HG03095 (cell line): ENCODE results near the gene VTCN1.

Source experiments
- ATAC-seq: cut with Tn5 transposase; IDR thresholded peaks from one replicate; pipeline ENCODE4 v1.9.1; 2021; ENCODE audit warnings: moderate library complexity; ENCODE audit not compliant: unreplicated experiment

The VTCN1 gene

DNA sequence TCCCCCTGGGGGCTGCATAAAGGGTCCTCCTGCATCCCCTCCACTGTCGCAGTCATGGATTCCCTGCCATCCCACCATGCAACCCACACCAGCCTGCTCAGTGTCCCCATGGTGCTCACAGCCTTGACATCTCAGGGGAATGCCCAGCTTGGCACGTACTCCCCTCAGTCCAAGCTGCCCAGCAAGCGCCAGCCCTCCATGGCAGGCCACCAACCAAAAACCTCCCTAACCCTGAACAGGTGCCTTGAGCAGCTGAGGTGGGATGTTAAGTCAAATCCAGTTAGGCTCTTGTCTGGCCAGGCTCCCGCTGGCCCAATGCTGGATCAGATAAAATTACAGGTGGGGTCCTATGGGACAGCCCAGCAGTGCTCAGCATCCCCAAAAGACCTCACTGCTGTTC lies 341 bp downstream of the VTCN1 start:
- ATAC-seq = no peak

DNA sequence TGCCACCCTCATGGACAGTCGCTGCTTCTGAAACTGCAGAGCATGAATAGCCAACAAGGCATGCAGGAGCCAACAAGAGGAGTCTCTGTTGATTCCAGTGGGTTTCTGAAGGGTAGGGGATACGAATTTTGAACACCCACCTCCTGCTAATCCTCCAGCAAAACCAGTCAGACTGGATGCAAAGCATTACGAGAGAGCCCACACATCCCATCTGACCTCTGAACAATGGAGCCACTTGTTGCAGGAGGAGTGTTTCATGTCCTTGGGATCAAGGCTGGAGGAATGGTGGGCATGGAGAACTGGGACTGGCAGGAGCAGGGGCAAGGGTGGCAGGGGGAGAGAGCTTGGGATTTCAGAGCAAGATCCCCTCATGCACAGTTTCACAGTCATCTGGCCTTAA lies 1.6 kb downstream of the VTCN1 start:
- ATAC-seq = no peak

DNA sequence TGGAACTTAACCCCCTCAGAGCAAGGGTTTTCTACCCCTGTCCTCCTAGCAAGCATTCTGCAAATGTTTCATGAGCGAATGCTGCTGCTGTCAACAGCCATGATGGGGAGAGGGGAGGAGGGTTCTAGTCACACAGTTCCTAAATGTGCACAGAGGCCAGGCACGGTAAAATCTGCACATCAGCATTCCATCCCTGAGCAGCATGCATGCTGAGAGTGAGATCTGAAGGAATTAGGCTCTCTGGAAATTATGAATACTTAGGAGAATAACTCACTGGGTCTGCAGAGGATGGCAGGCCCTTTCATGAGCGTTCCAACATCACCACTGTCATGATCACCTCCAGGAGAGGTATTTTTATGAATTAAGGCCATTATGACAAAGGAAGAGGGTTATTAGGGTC lies 2.1 kb downstream of the VTCN1 start:
- ATAC-seq = no peak

DNA sequence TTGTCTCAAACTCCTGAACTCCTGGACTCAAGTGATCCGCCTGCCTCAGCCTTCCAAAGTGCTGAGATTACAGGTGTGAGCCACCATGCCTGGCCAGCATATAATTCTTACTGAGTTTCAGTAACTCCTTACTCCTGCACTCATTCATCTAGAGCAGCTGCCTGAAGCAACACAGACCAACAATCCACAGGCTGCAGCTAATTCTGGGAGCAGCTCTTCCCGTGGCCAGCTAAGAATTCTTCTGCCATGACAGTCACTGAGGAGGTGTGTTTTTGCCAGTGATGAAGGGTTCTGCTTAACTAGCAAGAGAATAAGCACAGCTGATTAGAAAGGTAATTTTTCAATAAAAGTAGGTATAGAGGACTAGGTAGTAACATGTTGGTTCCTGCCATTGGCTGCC lies 5.4 kb downstream of the VTCN1 start:
- ATAC-seq = no peak

DNA sequence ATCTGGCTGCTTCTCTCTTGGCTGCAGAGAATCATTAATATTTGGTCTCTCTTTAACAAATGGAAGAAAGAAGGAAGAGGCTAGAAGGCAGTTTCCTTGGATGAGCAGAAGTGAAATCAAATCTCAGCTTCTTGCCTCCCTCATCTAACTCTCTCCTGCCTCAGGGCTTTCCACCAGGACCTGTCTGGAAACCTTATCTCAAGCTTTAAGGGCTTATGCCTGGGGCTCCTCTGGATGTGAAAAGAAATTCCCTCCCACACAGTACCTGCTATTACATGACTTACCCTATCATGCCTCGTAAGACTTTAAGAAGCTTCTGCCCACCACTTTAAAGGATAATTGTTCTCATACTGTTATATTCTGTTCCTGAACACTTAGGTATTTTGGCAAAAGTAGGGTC lies 8.9 kb downstream of the VTCN1 start:
- ATAC-seq = no peak

DNA sequence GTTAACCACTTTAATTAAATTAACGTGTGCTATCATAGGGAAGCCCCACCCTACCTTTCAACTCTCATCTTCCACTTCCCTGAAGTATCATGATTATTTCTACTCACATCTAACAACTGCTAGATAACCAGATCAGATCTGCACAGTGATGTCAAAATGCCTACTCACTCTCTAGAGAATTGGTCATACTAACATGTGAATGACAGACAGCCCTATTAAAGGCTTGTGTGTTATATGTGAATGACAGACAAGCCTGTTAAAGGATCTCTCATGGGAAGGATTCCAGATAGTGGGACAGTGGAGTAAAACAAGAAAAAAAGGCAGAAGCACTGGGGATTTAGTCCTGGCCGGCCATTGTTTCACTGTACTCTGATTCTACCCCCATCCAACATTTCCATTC lies 12.6 kb downstream of the VTCN1 start:
- no peak for ATAC-seq

DNA sequence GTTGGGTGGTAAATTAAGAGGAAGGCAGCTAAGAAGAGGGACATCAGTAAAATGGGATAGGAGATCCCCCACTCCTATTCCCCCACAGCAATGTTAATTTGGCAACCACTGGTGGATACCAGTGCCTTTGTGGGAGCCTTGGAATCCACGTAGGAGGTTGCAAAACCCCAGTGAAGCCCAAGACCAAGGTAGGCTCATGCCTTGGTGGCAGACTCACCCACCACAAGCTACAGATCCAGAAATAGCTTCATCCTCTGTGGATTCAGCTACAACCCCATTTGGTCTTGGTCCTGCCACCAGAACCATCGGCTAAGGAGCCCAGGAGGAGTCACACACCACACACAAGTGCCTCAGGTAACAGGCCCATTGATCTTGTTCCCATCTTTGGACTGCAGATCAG lies 21.0 kb downstream of the VTCN1 start:
- ATAC-seq = no peak

DNA sequence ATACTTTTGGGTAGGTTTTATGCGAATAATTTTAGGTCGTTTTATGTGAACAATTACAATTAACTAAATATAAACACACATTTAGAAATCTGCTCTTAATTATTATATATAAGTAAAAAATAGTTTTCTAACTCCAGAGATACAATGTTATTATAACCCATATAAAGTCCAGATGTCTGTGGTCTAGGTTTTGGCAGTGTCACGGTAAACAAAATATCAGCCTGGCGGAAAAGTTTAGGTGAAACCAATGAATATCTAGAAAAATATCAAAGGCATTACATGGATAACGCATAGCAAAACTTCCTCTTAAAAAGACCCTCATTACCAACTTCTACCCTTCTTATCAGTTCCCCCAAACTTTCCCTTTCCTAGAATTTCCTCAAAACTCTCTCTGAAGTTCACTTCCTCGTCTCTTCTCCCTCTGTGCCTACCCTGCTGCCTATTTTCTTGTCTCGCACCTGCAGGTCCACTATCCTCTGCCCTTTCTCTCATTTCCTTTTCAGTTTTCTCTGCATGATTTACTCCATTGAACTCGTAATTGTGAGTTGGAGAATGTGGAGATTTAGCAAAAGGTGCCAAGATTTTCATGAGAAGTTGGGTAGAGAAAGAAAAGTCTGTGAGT lies 21.8 kb downstream of the VTCN1 start:
- ATAC-seq = no peak

DNA sequence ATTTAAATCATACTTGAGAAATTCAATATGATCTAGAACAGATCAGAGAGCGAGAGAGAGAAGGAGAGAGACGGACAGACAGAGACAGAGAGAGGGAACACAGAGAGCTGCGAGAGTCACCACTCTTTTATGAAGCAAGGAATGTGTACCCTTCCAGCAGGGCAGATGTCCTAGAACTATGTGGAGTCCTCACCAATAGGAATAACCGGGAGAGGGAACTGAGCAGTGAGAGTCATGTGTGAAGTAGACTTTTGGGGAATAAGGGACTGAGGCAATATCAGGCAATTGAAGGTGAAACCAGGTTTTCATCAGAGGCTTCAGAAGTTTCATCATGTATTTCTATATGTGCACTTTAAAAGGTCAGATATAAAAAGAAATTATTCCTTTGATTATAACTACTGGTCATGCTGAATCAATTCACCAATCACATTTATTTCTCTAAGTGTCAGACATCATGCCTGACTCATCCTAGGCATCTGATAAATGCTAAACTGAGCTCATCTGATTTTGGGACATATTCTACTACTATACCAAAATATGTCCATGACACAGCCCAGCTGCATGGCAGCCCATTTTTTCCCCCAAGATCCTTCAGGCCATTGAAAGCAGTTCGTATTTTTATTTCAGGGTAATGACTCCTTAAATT lies 22.4 kb downstream of the VTCN1 start:
- ATAC-seq = no peak

DNA sequence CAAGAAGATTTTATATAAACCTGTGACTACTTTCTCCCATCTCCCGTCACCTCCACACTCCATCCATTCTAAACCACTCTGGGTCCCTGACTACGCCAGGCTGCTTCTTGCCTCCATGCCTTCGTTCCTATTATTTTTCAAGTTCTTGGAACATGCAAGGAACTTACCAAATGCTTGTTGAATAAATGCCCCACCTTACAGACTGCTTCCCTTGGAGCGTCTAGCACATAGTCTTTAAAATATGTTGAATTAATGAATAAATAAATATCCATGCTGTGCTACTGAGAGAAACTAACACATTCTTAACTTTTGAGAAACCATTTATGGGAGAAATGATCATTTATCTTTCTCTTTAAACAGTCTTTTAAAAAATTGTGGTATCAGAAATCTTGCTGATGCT lies 27.6 kb downstream of the VTCN1 start:
- no peak for ATAC-seq

DNA sequence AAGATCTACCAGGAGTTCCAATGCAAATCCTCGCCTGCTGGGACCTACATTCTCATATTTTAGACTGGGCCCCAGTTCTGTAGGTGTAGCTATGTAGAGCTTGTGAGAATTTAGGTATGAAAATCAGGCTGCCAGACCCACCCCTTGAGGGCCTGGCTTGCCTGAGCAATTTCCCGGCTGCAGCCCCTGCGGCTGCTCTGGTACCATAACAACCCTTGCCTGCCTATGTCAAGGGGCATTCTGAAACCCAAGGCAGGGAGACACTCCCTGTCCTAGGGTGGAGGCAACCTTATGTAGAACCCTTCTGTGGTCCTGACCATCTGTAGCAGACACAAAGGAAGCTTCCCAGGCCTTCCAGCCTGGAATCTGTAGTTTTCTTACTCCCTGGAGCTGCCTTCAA lies 28.4 kb downstream of the VTCN1 start:
- ATAC-seq = no peak

DNA sequence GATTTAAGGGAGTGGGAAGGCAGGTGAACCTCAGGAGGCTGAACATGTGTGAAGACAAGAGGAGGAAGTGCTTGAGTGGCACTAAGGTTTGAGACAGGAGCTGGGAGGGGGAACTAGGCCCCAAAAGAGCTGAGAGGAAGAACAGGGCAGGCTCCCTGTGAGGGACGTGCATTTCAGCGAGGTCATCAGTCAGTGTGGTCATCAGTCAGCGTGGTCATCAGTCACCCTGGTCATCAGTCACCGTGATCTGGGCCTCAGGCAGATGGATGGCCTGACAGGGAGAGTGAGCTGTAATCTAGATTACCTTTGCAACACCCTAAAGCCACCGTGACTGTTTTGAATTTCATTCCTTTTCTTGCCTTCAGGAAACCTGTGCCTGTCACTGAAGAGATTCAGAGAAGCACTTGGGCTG lies 29.1 kb downstream of the VTCN1 start:
- no peak for ATAC-seq

DNA sequence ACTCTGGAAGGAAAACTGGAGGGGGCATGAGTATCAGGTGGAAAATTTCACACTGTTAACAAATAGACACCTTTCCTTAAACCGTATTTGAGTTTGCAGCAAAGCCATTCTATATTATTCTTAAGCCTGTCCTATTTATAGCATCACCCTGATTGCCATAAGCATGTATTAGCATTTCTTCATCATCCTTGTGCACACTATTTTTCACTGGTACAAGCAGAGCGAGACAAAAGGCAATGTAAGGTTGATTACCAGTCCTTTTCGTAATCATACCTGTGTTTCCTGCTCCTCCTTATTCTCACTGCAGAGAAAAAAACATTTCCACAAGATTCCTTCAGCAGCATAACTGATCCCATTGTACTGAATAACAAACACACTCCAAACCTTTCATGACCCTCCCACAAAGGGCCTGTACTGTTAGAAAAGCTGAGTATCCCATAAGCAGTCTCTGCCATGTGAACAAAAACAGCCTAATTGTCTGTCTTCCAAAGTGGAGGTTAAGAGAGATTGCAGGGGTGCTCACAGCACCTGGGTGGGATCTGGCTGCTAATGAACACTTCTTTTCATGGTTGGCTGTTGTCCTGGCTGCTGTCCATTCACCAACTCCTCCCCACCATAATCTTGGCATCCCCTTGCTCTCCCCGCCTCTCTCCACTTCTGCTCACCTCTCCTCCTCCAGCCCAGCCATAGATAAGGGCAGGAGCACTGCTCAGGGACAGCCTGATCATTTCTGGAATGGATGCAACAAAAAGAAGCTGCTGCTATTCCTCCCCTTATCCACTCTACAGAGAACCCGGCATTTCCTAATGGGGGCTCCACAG lies 30.4 kb downstream of the VTCN1 start:
- ATAC-seq = no peak

DNA sequence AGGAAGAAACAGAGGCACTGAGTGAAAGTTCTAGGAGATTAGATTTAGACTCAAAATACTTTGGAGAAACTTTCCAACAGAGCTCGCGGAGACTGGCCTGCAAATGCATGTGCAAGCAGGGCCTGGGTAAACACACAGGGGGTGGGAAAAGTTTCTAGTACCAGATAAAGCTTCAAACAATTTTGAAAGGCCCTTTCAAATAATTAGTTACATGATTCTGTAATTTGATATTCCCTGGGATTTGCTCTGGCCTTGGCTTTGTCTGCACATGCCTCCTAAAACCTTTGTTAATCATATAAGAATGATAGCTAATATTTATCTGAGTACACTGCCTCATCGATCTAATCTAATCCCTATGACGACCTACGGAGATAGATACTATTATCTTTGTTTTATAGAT lies 31.3 kb downstream of the VTCN1 start:
- ATAC-seq = no peak

DNA sequence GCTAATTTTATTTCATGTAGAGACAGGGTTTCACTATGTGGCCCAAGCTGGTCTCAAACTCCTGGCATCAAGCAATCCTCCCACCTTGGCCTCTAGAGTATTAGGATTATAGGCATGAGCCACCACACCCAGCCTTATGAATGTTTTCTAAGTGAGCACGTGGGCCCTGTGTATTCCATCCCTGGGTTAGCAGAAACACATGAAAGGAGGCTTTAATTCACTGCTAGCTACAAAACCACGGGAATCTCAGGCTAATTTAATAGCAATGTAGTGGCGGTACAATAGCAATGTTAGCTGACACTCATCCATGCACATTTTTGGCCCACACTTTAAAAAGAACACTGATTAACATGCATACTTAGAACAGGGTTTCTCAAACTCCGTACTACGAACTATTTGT lies 32.0 kb downstream of the VTCN1 start:
- ATAC-seq = no peak

DNA sequence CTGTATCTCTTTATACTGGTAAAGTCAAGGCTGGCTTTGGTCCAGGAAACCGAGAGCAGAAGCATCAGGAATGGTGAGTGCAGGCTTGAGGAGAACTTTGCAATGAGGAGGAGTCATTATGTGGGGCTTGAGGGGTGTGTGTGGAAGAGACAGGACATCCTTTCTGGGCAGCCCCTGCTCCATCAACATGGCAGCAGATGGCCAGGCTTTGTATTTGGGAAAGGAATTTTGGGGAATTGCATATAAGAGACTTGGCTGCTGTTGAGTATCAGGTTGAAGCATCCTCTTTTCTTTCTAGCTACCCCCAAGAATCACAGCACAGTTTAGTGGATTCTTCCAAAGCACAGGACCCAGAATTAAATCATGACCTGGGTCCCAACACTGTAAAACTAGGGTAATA lies 33.4 kb downstream of the VTCN1 start:
- ATAC-seq = no peak

DNA sequence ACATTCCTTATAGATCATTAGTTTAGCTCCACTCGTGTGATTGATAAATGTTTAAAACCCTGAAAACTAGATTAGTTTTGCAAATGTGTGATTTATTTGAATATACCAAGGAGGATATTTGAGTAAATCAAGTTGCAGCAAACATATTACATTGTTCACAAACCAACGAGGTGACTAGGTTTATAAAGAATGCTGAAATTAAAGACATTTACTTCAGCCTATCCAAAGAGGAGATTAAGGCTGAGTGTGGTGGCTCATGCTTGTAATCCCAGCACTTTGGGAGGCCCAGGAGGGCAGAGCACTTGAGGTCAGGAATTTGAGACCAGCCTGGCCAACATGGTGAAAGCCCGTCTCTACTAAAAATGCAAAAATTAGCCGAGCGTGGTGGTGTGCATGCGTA lies 34.1 kb downstream of the VTCN1 start:
- ATAC-seq = no peak

DNA sequence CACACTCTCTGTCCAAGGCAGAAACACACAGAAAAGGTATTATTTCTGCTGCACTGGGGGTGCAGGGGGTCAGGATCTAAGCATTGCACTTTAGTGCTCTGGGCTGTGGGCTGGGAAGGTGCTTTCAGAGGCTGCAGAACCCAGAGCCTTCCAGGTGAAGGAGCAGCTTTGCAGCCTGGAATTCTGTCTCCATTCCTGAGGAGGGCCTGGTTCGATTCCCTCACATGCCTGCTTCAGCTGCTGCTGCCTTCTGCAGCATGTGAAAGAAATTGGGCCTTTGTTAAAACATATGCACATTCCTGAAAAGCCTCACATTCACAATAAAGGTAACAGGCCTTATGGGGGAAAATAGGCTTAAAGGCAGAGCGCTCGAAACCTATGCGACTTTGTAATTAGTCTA lies 35.9 kb downstream of the VTCN1 start:
- no peak for ATAC-seq

DNA sequence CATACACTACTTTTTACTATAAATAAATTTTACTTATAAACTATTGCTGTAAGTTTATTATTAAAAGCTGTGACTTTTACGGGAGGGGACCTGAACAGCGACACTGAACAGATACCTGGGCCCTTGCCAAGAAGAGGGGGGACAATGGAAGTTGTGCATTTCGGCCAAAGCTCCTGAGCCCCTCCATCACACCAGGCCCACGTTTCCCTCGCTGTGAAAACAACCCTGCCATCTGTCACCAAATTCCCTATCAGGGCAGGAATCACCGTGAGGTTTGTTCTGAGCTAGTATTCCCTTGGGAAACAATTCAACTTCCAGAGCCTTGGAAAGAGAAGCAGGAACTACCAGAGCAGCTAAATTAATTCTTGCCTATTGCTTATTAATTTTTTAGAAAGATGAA lies 37.0 kb downstream of the VTCN1 start:
- ATAC-seq = no peak

DNA sequence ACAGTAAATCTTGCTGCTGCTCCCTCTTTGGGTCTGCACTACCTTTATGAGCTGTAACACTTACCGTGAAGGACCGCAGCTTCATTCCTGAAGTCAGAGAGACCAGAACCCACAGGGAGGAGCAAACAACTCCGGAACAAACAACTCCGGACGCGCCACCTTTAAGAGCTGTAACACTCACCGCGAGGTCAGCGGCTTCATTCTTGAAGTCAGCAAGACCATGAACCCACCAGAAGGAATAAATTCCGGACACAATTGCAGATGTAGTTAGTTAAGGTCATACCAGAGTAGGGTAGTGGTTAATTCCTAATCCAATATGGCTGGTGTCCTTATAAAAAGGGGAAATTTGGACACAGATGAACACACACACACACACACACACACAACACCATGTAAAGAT lies 37.7 kb downstream of the VTCN1 start:
- ATAC-seq = no peak

DNA sequence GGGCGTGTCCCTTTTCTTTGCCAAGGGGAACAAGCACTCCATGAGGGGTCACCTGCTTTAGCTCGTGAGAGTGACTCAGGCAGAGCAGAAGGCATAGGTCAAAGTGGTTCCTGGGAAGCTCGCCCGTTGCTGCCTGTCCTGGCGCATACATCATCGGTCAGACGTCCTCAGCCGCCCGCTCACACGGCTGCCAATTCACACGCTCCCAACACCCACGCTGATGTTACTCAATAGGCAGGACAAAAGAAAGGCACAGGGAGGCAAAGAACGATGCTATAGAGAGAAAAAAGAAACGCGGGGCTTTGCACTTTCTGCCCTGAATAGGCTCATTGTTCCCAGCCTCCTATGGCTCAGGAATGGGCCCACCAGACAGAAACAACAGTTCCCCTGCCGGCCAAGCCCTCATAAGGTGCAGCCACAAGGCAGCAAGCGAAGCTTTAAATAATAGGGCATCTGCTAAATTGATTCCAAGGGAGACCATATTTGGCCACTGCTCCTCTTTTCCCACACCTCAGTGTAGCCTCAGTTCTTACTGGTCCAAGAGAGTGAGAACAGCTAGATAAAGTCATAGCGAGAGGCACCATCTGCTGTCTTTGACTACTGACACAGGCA lies 38.7 kb downstream of the VTCN1 start:
- ATAC-seq = no peak
